ENCODE data around the gene PPP1R1C.

DNA sequence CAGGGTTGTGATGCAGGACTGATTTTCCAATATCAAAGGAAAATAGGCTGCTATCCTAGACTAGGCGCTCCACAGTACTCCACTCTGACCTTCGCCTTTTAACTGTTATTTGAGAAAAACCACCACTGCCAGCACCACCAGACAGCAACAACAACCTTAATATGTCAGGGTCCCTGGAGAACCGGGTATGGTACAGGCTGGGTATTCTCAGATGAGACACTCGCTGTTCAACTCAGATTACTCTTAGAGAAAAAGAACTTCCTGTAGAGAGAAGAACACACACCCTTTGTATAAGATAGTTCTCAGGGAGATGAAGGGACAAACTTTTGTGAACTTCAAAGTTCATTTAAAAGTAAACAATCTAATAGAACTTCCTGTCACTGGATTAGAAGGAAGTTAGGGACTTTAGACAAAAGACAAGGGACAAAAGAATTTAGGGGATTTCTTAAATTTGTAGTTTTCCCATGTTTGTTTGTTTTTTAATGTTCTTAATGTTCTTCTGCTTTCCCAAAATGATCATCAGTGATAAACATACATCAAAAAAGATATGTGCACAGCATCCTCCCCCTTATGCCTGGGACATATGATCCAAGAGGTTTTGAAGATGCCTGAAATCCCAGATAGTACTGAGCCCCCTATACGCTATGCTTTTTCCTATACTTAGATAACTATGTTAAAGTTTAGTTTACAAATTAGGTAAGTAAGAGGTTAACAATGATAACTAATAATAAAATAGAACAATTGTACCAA lies 41.3 kb upstream of the PPP1R1C start:
- no peak for TF ChIP-seq JUNB (IDR thresholded peaks at IDR 0.05; ENCODE audit: unreplicated experiment)
- TF ChIP-seq, protein P1, sequence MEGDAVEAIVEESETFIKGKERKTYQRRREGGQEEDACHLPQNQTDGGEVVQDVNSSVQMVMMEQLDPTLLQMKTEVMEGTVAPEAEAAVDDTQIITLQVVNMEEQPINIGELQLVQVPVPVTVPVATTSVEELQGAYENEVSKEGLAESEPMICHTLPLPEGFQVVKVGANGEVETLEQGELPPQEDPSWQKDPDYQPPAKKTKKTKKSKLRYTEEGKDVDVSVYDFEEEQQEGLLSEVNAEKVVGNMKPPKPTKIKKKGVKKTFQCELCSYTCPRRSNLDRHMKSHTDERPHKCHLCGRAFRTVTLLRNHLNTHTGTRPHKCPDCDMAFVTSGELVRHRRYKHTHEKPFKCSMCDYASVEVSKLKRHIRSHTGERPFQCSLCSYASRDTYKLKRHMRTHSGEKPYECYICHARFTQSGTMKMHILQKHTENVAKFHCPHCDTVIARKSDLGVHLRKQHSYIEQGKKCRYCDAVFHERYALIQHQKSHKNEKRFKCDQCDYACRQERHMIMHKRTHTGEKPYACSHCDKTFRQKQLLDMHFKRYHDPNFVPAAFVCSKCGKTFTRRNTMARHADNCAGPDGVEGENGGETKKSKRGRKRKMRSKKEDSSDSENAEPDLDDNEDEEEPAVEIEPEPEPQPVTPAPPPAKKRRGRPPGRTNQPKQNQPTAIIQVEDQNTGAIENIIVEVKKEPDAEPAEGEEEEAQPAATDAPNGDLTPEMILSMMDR (conservative IDR thresholded peaks at IDR 0.05; ENCODE audit: low read depth in 2 of 2): no peak
- TF ChIP-seq EZH2 (IDR thresholded peaks at IDR 0.05; ENCODE audit: low read depth, unreplicated experiment): no peak
- TF ChIP-seq POLR2AphosphoS5 (IDR thresholded peaks at IDR 0.05; ENCODE audit: low read depth): no peak
- TF ChIP-seq, protein P2, sequence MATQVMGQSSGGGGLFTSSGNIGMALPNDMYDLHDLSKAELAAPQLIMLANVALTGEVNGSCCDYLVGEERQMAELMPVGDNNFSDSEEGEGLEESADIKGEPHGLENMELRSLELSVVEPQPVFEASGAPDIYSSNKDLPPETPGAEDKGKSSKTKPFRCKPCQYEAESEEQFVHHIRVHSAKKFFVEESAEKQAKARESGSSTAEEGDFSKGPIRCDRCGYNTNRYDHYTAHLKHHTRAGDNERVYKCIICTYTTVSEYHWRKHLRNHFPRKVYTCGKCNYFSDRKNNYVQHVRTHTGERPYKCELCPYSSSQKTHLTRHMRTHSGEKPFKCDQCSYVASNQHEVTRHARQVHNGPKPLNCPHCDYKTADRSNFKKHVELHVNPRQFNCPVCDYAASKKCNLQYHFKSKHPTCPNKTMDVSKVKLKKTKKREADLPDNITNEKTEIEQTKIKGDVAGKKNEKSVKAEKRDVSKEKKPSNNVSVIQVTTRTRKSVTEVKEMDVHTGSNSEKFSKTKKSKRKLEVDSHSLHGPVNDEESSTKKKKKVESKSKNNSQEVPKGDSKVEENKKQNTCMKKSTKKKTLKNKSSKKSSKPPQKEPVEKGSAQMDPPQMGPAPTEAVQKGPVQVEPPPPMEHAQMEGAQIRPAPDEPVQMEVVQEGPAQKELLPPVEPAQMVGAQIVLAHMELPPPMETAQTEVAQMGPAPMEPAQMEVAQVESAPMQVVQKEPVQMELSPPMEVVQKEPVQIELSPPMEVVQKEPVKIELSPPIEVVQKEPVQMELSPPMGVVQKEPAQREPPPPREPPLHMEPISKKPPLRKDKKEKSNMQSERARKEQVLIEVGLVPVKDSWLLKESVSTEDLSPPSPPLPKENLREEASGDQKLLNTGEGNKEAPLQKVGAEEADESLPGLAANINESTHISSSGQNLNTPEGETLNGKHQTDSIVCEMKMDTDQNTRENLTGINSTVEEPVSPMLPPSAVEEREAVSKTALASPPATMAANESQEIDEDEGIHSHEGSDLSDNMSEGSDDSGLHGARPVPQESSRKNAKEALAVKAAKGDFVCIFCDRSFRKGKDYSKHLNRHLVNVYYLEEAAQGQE (IDR thresholded peaks at IDR 0.05; ENCODE audit: unreplicated experiment): no peak
- no peak for TF ChIP-seq ZNF331 (CRISPR knock-in tag; IDR thresholded peaks at IDR 0.05; ENCODE audit: low read depth)
- no peak for TF ChIP-seq EZH2phosphoT487 (IDR thresholded peaks at IDR 0.05; ENCODE audit: unreplicated experiment)
- no peak for TF ChIP-seq NANOG (IDR thresholded peaks at IDR 0.05; ENCODE audit: borderline replicate concordance)
- TF ChIP-seq CREB1 (CRISPR knock-in tag; IDR thresholded peaks at IDR 0.05; ENCODE audit: low read depth): no peak
- TF ChIP-seq STAT1 (IDR thresholded peaks at IDR 0.05; ENCODE audit: unreplicated experiment): no peak
- no peak for TF ChIP-seq ZNF114 (CRISPR knock-in tag; IDR thresholded peaks at IDR 0.05)
- TF ChIP-seq, protein P3, sequence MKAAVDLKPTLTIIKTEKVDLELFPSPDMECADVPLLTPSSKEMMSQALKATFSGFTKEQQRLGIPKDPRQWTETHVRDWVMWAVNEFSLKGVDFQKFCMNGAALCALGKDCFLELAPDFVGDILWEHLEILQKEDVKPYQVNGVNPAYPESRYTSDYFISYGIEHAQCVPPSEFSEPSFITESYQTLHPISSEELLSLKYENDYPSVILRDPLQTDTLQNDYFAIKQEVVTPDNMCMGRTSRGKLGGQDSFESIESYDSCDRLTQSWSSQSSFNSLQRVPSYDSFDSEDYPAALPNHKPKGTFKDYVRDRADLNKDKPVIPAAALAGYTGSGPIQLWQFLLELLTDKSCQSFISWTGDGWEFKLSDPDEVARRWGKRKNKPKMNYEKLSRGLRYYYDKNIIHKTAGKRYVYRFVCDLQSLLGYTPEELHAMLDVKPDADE (IDR thresholded peaks at IDR 0.05): no peak
- TF ChIP-seq, protein P4, sequence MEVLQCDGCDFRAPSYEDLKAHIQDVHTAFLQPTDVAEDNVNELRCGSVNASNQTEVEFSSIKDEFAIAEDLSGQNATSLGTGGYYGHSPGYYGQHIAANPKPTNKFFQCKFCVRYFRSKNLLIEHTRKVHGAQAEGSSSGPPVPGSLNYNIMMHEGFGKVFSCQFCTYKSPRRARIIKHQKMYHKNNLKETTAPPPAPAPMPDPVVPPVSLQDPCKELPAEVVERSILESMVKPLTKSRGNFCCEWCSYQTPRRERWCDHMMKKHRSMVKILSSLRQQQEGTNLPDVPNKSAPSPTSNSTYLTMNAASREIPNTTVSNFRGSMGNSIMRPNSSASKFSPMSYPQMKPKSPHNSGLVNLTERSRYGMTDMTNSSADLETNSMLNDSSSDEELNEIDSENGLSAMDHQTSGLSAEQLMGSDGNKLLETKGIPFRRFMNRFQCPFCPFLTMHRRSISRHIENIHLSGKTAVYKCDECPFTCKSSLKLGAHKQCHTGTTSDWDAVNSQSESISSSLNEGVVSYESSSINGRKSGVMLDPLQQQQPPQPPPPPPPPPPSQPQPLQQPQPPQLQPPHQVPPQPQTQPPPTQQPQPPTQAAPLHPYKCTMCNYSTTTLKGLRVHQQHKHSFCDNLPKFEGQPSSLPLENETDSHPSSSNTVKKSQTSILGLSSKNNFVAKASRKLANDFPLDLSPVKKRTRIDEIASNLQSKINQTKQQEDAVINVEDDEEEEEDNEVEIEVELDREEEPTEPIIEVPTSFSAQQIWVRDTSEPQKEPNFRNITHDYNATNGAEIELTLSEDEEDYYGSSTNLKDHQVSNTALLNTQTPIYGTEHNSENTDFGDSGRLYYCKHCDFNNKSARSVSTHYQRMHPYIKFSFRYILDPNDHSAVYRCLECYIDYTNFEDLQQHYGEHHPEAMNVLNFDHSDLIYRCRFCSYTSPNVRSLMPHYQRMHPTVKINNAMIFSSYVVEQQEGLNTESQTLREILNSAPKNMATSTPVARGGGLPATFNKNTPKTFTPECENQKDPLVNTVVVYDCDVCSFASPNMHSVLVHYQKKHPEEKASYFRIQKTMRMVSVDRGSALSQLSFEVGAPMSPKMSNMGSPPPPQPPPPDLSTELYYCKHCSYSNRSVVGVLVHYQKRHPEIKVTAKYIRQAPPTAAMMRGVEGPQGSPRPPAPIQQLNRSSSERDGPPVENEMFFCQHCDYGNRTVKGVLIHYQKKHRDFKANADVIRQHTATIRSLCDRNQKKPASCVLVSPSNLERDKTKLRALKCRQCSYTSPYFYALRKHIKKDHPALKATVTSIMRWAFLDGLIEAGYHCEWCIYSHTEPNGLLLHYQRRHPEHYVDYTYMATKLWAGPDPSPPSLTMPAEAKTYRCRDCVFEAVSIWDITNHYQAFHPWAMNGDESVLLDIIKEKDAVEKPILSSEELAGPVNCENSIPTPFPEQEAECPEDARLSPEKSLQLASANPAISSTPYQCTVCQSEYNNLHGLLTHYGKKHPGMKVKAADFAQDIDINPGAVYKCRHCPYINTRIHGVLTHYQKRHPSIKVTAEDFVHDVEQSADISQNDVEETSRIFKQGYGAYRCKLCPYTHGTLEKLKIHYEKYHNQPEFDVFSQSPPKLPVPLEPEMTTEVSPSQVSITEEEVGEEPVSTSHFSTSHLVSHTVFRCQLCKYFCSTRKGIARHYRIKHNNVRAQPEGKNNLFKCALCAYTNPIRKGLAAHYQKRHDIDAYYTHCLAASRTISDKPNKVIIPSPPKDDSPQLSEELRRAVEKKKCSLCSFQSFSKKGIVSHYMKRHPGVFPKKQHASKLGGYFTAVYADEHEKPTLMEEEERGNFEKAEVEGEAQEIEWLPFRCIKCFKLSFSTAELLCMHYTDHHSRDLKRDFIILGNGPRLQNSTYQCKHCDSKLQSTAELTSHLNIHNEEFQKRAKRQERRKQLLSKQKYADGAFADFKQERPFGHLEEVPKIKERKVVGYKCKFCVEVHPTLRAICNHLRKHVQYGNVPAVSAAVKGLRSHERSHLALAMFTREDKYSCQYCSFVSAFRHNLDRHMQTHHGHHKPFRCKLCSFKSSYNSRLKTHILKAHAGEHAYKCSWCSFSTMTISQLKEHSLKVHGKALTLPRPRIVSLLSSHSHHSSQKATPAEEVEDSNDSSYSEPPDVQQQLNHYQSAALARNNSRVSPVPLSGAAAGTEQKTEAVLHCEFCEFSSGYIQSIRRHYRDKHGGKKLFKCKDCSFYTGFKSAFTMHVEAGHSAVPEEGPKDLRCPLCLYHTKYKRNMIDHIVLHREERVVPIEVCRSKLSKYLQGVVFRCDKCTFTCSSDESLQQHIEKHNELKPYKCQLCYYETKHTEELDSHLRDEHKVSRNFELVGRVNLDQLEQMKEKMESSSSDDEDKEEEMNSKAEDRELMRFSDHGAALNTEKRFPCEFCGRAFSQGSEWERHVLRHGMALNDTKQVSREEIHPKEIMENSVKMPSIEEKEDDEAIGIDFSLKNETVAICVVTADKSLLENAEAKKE (CRISPR knock-in tag; IDR thresholded peaks at IDR 0.05): no peak

Data from GM23338 (cell line).